ENCODE results near the gene ZNF273.
"Not testable (repeated sequence)": the region's sequence is repeated elsewhere in the genome, so short reads cannot be mapped to it uniquely, and the experiment has no call there.

ZNF273 gene

GRCh38 chr7:64940021-64940420, 36.9 kb downstream of the ZNF273 start:
- not testable (repeated sequence) for H3K9me3 ChIP-seq (ENCODE audit: control insufficient read depth, low read length); DNase-seq; H3K27me3 ChIP-seq (replicated peaks; ENCODE audit: control insufficient read depth, insufficient read depth, low read length, poor library complexity, severe bottlenecking); H3K4me1 ChIP-seq (ENCODE audit: control insufficient read depth, insufficient read depth, low read length, poor library complexity, severe bottlenecking); H3K4me3 ChIP-seq (ENCODE audit: insufficient read depth, low read depth, low read length, poor library complexity, severe bottlenecking); H3K27ac ChIP-seq (ENCODE audit: insufficient read depth, low read length, poor library complexity, severe bottlenecking); H3K36me3 ChIP-seq (ENCODE audit: control insufficient read depth, insufficient read depth, low read length)

GRCh38 chr7:64944667-64945502, 41.8 kb downstream of the ZNF273 start:
- H3K27me3 ChIP-seq (replicated peaks; ENCODE audit: control insufficient read depth, insufficient read depth, low read length, poor library complexity, severe bottlenecking) = peaks cover 21% of the 10 kb centered on the region
- H3K36me3 ChIP-seq (ENCODE audit: control insufficient read depth, insufficient read depth, low read length); H3K4me1 ChIP-seq (ENCODE audit: control insufficient read depth, insufficient read depth, low read length, poor library complexity, severe bottlenecking); H3K9me3 ChIP-seq (ENCODE audit: control insufficient read depth, low read length); DNase-seq; H3K4me3 ChIP-seq (ENCODE audit: insufficient read depth, low read depth, low read length, poor library complexity, severe bottlenecking); H3K27ac ChIP-seq (ENCODE audit: insufficient read depth, low read length, poor library complexity, severe bottlenecking): not testable (repeated sequence)

GRCh38 chr7:64945503-64946175, 42.6 kb downstream of the ZNF273 start:
- no peaks in the 10 kb centered on the region for H3K36me3 ChIP-seq (ENCODE audit: control insufficient read depth, insufficient read depth, low read length)
- H3K9me3 ChIP-seq (ENCODE audit: control insufficient read depth, low read length) = no peaks in the 10 kb centered on the region
- H3K27ac ChIP-seq (ENCODE audit: insufficient read depth, low read length, poor library complexity, severe bottlenecking) = no peak overlapping the region
- DNase-seq = no peak
- H3K27me3 ChIP-seq (replicated peaks; ENCODE audit: control insufficient read depth, insufficient read depth, low read length, poor library complexity, severe bottlenecking) = peaks cover 21% of the 10 kb centered on the region
- peaks cover 4% of the 10 kb centered on the region for H3K4me1 ChIP-seq (ENCODE audit: control insufficient read depth, insufficient read depth, low read length, poor library complexity, severe bottlenecking)
- no peak overlapping the region for H3K4me3 ChIP-seq (ENCODE audit: insufficient read depth, low read depth, low read length, poor library complexity, severe bottlenecking)

- Histone ChIP-seq H3K9me3 (ENCODE audit: control insufficient read depth, low read length) (no peaks in the 10 kb centered on the region), H3K4me1 (ENCODE audit: control insufficient read depth, insufficient read depth, low read length, poor library complexity, severe bottlenecking) (peaks cover 4% of the 10 kb centered on the region), H3K27me3 (replicated peaks; ENCODE audit: control insufficient read depth, insufficient read depth, low read length, poor library complexity, severe bottlenecking) (peaks cover 21% of the 10 kb centered on the region), H3K27ac (ENCODE audit: insufficient read depth, low read length, poor library complexity, severe bottlenecking) (no peak overlapping the region), H3K36me3 (ENCODE audit: control insufficient read depth, insufficient read depth, low read length) (no peaks in the 10 kb centered on the region), H3K4me3 (ENCODE audit: insufficient read depth, low read depth, low read length, poor library complexity, severe bottlenecking) (no peak overlapping the region)
- no peak for DNase-seq
These were observed 43.7 kb downstream of the ZNF273 start for GRCh38 chr7:64946772-64947171.

- Histone ChIP-seq H3K4me3 (ENCODE audit: insufficient read depth, low read depth, low read length, poor library complexity, severe bottlenecking) (no peak overlapping the region), H3K27ac (ENCODE audit: insufficient read depth, low read length, poor library complexity, severe bottlenecking) (no peak overlapping the region), H3K27me3 (replicated peaks; ENCODE audit: control insufficient read depth, insufficient read depth, low read length, poor library complexity, severe bottlenecking) (peaks cover 21% of the 10 kb centered on the region), H3K4me1 (ENCODE audit: control insufficient read depth, insufficient read depth, low read length, poor library complexity, severe bottlenecking) (peaks cover 4% of the 10 kb centered on the region), H3K36me3 (ENCODE audit: control insufficient read depth, insufficient read depth, low read length) (no peaks in the 10 kb centered on the region), H3K9me3 (ENCODE audit: control insufficient read depth, low read length) (no peaks in the 10 kb centered on the region)
- no peak for DNase-seq
These were observed 44.4 kb downstream of the ZNF273 start for GRCh38 chr7:64947252-64948000.

DNA sequence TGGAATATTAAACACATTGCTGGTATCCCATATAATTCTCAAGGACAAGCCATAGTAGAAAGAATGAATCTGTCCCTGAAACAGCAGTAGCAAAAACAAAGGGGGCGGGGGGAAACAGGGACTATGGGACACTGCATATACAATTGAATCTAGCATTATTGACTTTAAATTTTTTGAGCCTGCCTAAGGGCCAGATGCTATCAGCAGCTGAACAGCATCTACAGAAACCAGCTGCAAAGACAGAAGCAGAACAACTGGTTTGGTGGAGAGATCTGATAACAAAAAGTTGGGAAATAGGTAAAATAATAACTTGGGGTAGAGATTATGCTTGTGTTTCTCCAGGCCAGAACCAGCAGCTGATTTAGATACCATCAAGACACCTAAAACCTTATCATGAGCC, 45.7 kb downstream of the ZNF273 start:
- not testable (repeated sequence) for H3K36me3 ChIP-seq (ENCODE audit: control insufficient read depth, insufficient read depth, low read length); H3K4me3 ChIP-seq (ENCODE audit: insufficient read depth, low read depth, low read length, poor library complexity, severe bottlenecking); H3K4me1 ChIP-seq (ENCODE audit: control insufficient read depth, insufficient read depth, low read length, poor library complexity, severe bottlenecking); H3K9me3 ChIP-seq (ENCODE audit: control insufficient read depth, low read length); DNase-seq; H3K27ac ChIP-seq (ENCODE audit: insufficient read depth, low read length, poor library complexity, severe bottlenecking)
- H3K27me3 ChIP-seq (replicated peaks; ENCODE audit: control insufficient read depth, insufficient read depth, low read length, poor library complexity, severe bottlenecking) = peaks cover 21% of the 10 kb centered on the region

DNA sequence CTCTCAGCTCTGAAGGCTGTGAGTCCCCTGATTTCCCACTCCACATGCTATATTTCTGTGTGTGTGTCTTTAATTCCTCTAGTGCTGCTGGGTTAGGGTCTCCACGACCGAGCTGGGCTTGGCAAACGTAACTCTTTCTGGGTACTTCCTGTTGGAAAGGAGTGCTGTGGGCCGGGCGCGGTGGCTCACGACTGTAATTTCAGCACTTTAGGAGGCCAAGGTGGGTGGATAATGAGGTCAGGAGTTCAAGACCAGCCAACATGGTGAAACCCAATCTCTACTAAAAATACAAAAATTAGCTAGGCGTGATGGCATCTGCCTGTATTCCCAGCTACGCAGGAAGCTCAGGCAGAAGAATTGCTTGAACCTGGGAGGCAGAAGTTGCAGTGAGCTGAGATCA, 47.6 kb downstream of the ZNF273 start:
- not testable (repeated sequence) for DNase-seq; H3K4me1 ChIP-seq (ENCODE audit: control insufficient read depth, insufficient read depth, low read length, poor library complexity, severe bottlenecking); H3K9me3 ChIP-seq (ENCODE audit: control insufficient read depth, low read length); H3K27ac ChIP-seq (ENCODE audit: insufficient read depth, low read length, poor library complexity, severe bottlenecking); H3K4me3 ChIP-seq (ENCODE audit: insufficient read depth, low read depth, low read length, poor library complexity, severe bottlenecking); H3K36me3 ChIP-seq (ENCODE audit: control insufficient read depth, insufficient read depth, low read length)
- peaks cover 19% of the 10 kb centered on the region for H3K27me3 ChIP-seq (replicated peaks; ENCODE audit: control insufficient read depth, insufficient read depth, low read length, poor library complexity, severe bottlenecking)

DNA sequence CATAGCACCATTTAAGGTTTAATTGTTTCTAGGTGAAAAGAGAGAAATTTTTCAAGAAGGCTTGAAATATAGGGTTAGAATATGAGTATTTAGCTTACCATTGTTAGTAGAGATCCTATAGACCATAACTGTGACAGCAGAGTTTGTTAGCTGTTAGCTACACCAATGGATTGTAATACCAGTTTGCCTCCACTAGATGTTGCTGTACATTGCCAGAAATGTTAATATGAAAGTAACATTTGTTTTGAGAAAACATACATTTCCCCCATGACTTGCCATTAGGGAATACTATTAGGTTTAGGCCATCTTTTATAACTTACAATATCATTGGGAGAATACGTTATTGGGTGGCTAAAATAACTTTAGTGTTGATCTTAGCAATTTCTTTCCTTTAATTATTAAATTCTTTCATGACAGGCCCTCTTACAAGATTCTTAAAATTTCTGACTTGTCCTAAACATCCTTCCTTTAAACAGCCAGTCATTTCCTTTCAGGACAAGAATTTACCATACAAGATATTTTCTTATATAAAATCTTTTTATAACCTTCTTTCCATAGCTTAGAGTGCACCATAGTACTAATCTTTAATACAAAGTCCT, 48.3 kb downstream of the ZNF273 start:
- H3K9me3 ChIP-seq (ENCODE audit: control insufficient read depth, low read length) = no peaks in the 10 kb centered on the region
- H3K27ac ChIP-seq (ENCODE audit: insufficient read depth, low read length, poor library complexity, severe bottlenecking) = no peak overlapping the region
- no peak overlapping the region for H3K4me3 ChIP-seq (ENCODE audit: insufficient read depth, low read depth, low read length, poor library complexity, severe bottlenecking)
- H3K27me3 ChIP-seq (replicated peaks; ENCODE audit: control insufficient read depth, insufficient read depth, low read length, poor library complexity, severe bottlenecking) = peaks cover 13% of the 10 kb centered on the region
- no peaks in the 10 kb centered on the region for H3K36me3 ChIP-seq (ENCODE audit: control insufficient read depth, insufficient read depth, low read length)
- peaks cover 4% of the 10 kb centered on the region for H3K4me1 ChIP-seq (ENCODE audit: control insufficient read depth, insufficient read depth, low read length, poor library complexity, severe bottlenecking)
- no peak for DNase-seq

- DNase-seq = no peak
- Histone ChIP-seq H3K27me3 (replicated peaks; ENCODE audit: control insufficient read depth, insufficient read depth, low read length, poor library complexity, severe bottlenecking) (no peaks in the 10 kb centered on the region), H3K36me3 (ENCODE audit: control insufficient read depth, insufficient read depth, low read length) (no peaks in the 10 kb centered on the region), H3K4me3 (ENCODE audit: insufficient read depth, low read depth, low read length, poor library complexity, severe bottlenecking) (no peak overlapping the region), H3K27ac (ENCODE audit: insufficient read depth, low read length, poor library complexity, severe bottlenecking) (no peak overlapping the region), H3K4me1 (ENCODE audit: control insufficient read depth, insufficient read depth, low read length, poor library complexity, severe bottlenecking) (no peaks in the 10 kb centered on the region), H3K9me3 (ENCODE audit: control insufficient read depth, low read length) (no peaks in the 10 kb centered on the region)
These were observed 56.1 kb downstream of the ZNF273 start for GRCh38 chr7:64959072-64959747.

All from effector memory CD4-positive, alpha-beta T cell (primary cell).